HFF-Myc (cell line): Measurements from ENCODE around the gene NRP1.
"Not testable (repeated sequence)": the region's sequence is repeated elsewhere in the genome, so short reads cannot be mapped to it uniquely, and the experiment has no call there.

Source experiments
- DNase-seq: peaks from one replicate; pipeline ENCODE4 v3.0.0-alpha.2; 2011; ENCODE audit warnings: low read depth; ENCODE audit errors: extremely low read depth
- H3K4me3 ChIP-seq: replicated peaks from 2 replicates; pipeline ENCODE4 v1.5.1; 2011; ENCODE audit warnings: low read depth, mild to moderate bottlenecking, control low read depth, low read length
- TF ChIP-seq, protein P1 (sequence below): IDR thresholded peaks from 2 replicates; pipeline ENCODE4 v1.5.1; 2012; ENCODE audit warnings: mild to moderate bottlenecking, low read depth, low read length, control low read depth; ENCODE audit errors: missing control alignments

The NRP1 gene

DNA sequence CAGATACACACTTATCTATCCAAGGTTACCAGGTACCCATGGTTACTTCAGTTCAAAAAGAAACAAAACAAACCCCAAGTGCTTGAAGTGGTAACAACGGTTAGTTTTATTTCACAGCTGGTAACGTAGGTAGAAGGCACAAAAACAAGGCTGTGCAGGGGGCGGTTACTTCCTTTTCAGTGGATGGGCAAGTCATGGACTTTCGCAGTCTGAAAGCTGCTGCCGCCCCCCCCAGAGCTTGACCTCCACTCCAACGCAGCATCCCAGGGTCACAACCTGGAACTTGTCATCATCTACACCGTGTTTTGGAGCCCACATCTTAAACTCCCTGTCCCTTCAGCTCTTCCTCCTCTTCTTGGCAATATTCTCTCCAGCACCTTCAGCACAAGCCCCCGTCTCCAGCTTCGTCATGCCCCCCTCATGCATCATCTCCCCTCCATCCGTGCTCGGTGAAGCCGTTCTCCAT lies 195.3 kb downstream of the NRP1 start:
- TF ChIP-seq, protein P1, sequence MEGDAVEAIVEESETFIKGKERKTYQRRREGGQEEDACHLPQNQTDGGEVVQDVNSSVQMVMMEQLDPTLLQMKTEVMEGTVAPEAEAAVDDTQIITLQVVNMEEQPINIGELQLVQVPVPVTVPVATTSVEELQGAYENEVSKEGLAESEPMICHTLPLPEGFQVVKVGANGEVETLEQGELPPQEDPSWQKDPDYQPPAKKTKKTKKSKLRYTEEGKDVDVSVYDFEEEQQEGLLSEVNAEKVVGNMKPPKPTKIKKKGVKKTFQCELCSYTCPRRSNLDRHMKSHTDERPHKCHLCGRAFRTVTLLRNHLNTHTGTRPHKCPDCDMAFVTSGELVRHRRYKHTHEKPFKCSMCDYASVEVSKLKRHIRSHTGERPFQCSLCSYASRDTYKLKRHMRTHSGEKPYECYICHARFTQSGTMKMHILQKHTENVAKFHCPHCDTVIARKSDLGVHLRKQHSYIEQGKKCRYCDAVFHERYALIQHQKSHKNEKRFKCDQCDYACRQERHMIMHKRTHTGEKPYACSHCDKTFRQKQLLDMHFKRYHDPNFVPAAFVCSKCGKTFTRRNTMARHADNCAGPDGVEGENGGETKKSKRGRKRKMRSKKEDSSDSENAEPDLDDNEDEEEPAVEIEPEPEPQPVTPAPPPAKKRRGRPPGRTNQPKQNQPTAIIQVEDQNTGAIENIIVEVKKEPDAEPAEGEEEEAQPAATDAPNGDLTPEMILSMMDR: no peak
- no peak overlapping the region for H3K4me3 ChIP-seq
- no peak for DNase-seq

DNA sequence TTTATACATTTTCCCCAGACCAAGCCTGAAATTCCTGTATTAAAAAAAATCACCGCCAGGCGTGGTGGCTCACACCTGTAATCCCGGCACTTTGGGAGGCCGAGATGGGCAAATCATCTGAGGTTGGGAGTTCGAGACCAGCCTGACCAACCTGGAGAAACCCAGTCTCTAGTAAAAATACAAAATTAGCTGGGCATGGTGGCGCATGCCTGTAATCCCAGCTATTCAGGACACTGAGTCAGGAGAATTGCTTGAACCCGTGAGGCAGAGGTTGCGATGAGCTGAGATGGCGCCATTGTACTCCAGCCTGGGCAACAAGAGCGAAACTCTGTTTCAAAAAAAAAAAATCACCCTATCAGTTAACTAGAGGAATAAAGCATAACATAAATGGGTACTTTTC lies 195.8 kb downstream of the NRP1 start:
- H3K4me3 ChIP-seq, DNase-seq: not testable (repeated sequence)

DNA sequence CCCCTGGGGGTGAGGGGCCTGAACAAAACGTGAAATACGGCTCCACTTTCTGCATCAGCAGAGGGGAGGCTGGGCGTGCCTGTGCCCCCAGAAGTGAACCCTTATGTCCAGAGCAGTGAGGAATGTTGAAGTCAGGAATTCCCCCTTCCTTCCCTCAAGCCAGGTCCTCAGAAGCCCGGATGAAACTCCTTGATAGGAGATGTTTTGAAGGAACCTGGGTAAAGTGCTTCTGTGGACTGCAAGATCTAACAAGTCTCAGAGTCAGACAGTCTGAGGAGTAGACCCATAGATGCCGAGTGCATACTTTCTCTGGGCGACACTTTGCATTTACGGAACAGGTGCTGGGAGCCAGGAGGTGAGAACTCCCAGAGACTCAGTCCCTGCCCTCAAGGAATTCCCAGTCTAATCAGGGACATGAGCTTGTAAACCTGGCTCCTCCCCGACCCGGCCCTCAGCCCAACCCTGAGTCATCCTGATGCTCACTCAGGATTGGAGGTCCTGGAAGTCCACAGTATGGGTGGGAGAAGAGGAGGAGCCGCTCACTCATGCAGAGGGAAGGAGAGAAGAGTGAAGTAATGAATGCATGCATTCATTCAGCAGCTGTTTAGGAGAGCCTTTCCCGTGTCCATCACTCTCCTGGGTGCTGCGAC lies 197.0 kb downstream of the NRP1 start:
- no peak for DNase-seq
- no peak overlapping the region for H3K4me3 ChIP-seq
- TF ChIP-seq, protein P1: no peak

DNA sequence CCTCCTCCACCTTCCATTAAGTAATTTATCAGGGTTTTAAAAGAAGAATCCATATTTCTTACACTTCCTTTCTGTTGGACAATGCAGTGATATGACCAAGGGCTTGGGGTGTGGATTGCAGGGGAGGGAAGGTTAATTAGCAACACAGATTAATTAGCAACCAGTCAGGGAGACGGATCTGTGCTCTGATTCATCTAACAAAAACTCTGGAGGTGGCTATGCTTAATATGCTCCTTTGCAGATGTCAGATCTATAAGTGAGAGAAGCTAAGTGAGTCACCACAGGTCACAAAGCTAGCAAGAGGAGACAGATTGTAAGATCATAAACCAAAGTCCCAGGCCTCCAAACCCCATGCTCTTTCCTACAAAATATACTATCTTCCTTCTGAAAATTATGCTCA lies 197.7 kb downstream of the NRP1 start:
- no peak for DNase-seq
- TF ChIP-seq, protein P1: no peak
- H3K4me3 ChIP-seq: no peak overlapping the region

DNA sequence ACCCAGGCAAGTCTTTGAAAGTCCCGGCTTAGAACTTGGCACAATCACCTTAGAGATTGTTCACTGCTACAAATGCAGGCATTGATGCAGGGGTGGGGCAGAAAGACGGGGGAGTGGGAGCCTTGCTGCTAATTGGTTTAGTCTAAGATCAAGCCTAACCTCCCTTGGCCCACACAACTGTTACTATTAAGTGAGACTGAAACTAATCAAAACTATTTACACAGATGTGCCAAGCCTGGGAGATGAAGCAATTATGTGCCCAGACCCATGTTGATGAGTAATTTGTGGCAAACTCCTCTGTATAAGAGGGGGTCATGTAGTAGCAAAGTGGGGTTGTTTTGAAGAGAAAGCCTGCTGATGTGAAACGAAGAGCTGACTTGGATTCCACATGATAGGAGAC lies 198.2 kb downstream of the NRP1 start:
- no peak for DNase-seq

DNA sequence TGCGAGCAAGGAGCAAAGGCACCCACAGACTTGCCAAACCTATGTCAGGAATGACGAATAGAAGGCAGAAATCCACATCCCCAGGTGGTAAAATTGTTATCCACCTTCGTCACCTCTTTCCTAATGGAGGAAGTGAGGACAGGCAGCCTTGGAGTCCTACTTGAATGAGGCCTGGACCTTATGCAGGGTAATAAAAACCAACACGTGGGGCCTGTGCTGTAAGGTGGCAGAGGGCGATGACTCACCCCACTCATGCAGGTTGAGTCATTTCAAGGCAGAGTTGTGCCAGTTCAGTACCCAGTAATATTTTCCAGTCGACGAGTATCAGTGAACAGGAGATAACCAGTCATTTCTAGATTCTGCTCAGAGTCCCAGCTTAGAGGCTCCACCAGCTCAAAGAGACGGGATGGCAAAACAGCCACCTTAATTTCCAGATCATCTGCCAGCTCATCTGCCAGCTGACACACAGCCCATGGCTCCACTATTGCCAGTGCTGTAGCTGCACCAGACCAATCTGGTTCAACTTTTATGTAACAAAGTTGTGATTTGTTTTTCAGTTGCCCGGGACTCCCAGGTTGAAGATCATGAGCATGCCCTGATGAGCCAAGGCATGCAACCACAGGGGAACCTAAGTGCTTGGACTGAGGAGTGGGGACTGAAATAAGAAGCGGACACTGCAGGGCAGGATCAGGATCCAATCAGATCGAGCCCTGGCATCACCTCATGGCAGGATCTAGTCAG lies 200.3 kb downstream of the NRP1 start:
- no peak for DNase-seq
- TF ChIP-seq, protein P1: no peak
- no peak overlapping the region for H3K4me3 ChIP-seq

More for the DNA sequence above, 198.2 kb downstream of the NRP1 start:
- H3K4me3 ChIP-seq: no peak overlapping the region
- TF ChIP-seq, protein P1: no peak

DNA sequence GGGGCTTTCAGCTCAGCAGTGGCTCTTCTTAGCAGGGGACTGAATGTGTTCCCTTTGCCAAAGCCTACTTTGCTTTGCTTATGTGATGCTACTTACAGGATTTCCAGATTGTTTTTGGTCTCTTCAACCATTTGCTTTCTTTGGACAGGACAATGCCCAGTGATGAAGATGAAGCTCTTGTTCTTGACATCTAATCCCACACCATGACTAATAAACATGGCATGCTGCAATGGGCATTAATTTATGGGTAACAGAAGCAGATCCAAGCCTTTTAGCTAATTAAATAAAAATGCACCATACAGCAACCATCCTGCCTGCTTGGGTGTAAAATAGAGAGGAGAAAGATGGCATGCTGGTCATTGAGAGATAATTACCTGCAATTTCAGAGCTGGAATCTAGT lies 200.9 kb downstream of the NRP1 start:
- DNase-seq: no peak
- H3K4me3 ChIP-seq: no peak overlapping the region
- TF ChIP-seq, protein P1: no peak
